Stimulated activated CD4-positive, alpha-beta T cell treated with anti-CD3 and anti-CD28 coated beads, Interleukin-15, amount 100 ng/mL, for 24 hours (primary cell): ENCODE measurements around the gene SETBP1.

Experiments used
- DNase-seq: peaks from one replicate; pipeline ENCODE4 v3.0.0-alpha.2; 2020

The SETBP1 gene

DNA sequence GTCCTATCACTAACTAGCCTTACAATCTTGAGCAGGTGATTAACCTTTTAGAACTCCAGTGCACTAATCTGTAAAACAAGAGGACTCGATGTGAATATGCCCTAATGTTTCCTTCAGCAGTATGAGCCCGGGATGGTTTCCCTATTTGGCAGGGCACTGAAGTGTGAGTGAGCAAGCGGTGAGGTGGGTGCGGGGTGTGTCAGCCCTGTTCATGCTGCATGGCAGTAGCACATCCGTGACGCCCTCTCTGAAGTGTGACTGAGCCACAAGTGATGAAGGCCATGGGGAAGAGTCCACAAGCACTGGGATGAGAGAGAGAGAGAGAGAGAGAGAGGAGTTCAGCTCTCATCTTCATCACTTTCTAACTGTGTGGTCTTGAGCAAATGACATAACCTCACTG is 168.7 kb downstream of the SETBP1 start:
- DNase-seq = no peak

DNA sequence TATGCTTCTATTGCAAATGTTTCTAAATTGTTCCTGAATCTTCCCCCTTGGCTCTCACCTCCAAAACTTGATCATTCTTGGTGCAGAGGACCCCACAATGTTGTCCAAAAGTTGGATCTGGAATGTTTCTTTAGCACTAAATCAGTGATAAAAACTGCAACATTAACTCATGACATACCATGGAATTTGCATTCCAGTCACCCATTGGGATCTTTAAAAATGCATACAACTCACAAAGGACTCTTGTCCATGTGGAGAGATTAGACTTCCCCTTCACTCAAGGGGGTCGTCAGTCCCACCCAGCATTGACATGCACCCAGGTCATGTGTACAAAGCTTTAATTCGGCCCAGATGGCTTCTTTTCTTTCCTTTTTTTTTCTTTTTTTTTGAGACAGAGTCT is 169.3 kb downstream of the SETBP1 start:
- DNase-seq = no peak

DNA sequence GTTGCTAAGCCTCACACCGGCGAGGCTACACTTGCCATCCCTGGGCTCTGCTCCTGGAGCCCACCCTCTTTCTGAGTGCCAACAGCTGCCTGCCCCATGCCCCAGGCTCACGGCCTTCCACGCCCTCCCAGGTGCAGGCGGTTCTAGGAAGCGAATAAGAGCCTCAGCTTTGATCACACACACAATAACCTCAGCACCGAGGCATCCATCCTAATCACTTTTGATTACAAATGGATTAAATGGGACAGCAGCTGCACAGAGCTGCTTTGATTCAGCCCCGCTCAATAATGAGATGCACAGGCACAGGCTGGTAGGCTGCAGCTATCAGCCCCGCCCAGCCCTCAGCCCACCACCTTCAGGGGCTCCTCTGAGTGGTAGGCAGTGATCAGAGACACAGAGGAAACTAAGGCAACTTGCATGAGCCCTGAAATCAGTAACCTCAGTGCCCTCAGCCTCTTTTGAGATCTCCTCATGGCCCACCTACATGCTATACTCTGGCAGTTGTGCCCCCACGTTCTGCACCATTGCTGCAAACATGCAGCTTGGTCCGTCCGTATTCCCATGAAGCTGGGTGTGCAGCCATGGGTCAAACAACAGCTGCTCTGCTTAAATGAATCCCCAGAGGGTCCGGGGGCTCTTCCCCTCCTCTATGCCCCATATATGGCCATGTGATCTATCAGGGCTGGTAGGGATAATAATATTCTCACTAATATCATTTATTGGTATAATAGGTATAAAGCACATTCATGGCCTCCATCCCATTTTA is 171.4 kb downstream of the SETBP1 start:
- DNase-seq = no peak

DNA sequence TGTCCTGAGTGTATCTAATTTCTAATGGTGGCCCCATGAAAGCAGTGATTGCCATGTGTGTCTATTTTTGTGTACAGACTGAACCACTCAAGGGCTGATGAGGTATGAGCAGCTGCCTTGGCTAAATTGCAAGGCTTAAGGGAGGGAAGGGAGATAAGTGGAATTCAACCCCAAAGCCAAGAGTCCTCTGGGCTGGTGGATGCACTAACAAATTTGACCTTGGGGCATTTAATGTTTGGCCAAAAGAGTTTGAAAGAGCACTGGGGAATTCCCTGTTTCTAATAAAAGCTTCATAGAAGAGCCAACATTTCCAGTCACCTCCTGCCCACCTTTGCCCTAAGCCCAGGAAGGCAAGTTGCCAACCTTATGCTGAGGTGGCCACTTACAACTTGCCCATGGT is 172.1 kb downstream of the SETBP1 start:
- DNase-seq = no peak

DNA sequence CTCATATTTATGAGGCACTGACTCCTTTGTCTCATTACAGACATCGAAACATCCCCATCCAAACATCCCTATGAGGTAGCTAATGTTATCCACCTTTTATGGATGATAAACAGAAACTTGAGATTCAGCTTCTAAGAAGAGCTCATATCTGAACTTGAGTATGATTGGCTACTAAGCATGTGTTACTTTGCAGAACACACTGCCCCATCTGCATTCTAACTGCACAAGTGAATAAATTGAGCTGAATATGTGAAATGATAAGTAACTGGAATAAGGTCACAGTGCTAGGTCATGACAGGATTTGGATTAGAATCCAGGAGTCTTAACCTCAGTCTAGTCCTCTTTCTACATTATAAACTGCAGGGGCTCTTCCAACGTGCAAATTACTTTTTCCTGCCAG is 172.7 kb downstream of the SETBP1 start:
- DNase-seq = no peak

DNA sequence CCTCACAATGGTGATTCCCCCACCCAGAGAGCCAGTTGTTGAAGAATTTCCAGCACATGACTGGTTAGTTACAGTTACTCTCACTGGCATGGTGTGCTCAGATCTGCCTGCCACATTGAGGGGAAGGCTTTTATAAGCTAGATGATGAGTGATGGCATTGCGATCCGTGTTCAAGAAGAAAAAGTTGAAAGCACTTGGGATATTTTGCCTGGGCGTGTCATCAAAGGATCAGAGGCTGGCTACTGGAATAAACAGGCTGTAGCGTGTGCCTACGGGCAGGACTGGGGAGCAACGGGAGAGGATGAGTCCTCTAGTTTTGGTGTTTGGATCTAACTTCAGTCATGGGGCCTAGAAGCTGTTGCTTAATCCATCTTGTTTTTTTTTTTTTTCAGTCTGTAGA is 175.0 kb downstream of the SETBP1 start:
- no peak for DNase-seq

DNA sequence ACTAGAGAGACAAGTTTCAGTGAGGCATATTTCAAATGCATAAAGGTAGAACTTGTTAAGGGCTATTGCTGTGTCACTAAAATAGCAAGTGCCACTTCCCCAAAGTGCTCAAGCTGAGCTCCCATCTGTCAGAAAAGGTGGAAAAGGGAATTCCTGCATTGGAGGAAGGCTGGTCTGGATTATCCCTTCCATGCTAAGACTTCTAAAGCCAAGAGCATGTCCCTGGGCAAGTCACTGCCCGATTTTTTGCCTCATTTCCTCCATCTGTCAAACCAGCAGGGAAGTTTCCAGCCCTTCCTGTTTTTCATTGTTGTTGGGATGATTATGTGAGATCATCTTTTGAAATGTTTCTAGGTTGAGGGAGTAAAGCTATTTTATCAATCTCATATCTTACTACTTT is 175.5 kb downstream of the SETBP1 start:
- DNase-seq = no peak

DNA sequence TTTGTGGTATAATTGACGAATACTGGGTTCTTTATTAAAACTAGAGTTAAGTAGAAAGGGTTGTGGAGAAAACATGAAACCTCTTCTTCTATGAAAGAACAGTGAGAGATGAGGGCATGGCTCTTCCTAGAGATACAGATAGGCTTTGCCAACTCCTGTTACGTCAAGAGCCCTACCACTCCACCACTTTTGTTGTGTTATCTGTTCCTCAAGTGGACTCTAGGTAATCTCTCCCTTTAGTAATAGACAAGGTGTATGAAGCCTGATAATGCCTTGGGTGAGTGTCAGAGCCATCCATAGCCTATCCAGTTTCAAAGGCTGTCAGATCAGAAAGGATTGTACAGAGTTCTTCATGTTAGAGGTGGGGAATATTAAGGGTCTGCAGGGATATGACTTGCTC is 176.4 kb downstream of the SETBP1 start:
- no peak for DNase-seq

DNA sequence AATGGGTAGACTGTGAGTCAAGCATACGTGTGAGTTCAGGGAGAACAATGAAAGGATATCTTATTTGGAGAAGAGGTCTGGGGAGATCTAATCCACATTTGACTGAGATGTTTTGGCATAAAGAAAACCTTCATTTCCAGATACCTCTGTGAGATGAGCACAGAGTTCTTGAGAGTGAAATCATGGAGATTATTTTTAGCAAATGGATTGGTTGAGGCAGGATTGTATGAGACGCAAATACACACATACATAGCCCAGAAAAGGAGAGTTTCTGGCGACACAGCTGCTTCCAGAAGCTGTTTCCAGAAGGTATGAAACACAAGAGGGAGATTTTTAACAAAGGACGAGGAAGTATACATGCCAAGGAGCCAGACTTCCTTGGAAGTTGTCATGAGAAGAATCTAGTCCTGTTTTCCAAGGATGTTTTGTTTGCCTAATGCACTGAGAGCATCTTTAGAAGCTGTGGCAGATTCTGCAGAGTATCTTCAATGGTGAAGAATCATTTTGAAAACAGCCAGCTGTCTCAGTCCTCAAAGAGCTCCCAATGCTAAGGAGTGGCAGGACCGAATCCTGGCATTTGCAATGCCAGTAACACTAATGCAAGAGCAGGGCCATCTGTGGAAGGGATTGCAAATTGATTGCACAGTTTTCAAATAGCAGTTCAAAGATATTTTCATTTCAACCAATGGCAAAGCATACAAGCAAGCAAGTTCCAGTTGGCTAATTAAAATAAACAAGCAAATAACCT is 177.2 kb downstream of the SETBP1 start:
- DNase-seq = no peak

DNA sequence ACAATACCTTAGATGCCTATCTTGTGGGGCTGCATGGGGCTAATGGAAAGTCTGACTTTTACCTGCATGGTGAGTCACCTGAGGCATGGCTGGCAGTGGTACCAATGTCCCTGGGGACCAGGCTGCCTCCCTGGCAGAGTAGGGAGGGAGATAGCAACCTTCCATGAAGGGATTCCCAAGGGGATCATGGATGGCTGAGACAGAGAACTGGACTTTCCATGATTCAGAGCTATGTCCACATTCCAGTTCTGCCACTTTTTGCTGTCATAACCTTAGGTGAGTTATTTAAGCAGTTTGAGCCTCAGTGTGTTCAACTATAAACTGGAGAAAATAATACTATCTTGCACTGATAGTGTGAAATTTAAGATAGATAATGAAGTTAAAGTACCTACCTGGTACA is 178.6 kb downstream of the SETBP1 start:
- DNase-seq = no peak

DNA sequence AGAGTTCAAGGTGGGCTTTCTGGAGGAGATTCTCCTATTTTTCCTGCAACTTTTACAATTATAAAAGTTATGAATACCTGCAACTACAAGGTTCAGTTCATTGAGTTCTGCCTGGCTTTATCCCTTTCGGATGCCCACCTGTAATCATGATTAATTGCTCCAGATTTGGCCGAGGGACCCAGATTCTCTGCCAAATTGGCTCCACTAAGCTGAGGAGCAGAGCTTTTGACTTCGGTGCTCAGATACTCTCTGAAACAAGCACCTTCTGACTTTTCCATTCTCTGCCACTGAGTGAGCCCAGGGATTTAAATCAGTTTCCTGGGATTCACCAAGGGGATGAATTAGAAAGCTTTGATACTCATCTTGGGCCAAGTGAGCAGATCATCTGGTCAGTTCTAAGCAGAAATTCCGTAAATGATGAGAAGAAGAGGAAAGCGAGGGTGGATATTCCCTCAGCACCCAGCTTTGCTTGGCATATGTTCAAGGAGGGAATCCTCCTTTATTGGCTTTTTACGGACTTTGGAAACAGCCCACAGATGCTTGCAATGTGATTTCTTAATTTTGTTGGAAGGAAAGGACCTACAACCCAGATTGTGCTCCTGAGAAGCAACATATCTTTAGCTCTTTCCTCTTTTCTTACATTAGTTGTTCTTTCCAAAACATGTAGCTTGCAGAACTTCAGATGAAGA is 179.2 kb downstream of the SETBP1 start:
- no peak for DNase-seq

DNA sequence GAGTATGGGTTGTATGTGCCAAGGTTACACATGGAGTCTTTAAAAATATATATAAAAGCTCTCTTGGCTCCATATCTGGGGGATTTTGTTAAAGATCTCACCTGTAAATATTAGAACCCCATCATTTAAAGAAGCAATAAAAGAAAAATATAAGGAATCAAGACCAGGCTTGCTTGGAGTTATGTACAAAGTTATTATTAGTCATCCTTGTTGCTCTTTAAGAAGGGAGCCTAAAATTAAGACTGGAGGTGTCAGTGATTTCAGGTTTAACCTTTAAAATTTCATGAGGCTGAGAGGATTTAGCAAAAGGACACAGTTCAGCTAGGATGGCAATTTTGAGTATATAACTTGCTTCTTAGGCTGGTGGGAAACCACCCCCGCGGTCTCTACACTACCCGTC is 181.4 kb downstream of the SETBP1 start:
- DNase-seq = no peak

DNA sequence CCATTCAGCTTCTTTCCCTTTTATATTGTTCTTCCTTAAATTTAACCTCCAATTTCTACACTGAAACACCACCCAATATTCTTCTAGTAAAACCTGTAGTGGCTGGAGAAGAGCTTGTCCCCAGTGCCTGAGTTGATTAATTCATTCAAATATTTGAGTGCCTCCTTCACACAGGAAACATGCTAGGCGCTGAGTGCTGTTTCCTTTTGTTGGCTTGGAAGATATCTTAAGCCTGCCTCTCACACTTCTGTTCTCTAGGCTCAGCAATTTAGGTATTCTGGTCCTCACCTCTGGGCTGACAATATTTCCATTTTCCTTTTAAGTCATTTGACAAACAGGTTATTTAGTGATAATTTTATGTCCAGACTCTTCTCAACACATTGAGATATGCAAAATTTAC is 185.4 kb downstream of the SETBP1 start:
- DNase-seq = no peak

DNA sequence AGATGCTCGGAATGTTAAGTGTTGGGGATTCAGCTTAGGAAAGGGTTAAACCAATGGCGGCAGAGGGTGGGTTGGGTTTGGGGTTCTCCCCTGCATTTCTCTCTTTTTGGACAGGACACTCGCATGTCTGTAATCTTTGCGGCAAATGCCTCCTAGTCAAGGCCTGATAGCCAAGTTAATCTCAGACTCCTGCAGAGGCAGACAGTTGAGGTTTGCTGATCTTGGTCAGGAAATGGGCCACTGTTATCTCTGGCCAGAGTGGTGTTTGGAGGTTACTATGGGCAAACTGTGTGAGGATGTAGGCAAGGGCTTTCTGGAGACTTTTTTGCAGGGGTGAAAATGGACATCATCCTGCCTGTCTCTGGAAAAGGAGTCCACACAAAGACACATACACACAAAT is 188.8 kb downstream of the SETBP1 start:
- DNase-seq = no peak

DNA sequence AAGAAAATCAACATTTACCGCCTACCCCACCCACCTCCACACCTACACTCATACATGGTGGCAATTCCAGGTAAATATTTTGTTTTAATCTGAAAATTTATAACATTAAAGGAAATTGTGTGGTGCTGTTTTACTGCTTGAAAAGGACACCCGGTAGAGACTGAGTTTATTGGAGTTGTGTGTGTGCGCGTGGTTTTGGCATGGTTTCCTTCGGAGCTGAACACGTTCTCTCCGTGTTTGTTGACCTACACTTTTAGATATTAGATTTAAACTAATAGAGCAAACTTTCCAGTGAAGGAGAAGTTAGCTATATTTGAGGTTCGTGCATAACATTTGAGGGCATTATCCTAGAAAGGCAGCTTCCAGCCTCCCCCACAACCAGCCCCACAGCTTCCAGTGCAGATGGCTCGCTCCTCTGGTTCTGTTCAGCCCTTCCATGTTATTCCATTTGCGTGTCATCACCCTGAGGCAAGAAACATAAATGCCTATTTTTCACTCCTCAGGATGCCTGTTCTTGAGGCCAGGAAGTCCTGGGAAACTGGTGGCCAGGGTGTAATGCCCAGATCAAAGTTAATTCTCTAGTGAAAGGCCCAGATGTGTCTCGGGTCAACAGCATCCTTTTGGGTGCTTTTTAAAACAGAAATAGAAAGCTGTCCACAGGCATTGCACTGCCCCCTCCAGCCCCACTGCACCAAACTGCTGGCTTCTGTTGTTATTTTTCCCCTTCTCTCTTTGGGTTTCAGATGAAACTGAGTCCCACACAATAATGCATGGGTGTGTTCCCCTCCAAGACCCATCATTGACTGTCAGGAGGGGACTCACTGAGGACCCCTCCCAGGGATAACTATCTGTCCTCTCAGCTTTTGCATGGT is 190.2 kb downstream of the SETBP1 start:
- DNase-seq = no peak

DNA sequence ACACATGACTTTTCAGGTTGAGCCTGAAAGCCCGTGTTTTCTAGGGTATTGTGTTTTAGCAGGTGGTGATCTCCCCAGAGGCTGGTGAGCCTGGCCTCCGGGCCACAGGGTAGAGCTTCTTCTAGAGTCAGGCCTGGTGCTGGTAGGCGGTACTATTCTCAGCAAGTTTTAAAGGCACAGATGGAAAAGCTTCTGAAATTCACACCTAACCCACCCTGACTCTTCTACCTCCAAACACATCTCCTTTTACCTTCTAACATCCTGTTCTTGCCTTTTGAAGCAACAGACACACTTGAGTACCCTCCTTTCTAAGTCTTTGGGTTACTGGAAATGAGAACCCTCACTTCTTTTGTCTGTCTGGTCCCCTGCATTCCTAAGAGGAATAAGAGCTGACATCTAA is 191.1 kb downstream of the SETBP1 start:
- DNase-seq = no peak

DNA sequence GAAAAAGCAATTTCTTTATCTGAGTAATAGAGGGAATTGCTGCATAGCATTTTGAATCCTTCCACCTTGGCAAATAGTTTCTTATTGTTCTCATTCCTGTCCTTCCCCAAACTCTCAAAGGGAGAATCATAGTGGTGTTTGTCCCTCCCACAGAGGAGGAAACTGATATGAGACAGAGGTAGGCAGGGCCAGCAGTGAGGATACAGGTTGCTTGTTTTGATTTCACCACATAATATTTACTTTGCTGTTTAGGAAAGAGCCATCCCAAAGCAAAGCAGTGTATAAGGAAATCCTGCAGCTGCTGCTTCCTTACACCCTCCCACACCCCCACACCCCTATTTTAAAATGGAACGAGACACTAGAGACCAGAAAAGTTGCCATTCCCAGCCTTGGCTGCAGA is 195.3 kb downstream of the SETBP1 start:
- no peak for DNase-seq

DNA sequence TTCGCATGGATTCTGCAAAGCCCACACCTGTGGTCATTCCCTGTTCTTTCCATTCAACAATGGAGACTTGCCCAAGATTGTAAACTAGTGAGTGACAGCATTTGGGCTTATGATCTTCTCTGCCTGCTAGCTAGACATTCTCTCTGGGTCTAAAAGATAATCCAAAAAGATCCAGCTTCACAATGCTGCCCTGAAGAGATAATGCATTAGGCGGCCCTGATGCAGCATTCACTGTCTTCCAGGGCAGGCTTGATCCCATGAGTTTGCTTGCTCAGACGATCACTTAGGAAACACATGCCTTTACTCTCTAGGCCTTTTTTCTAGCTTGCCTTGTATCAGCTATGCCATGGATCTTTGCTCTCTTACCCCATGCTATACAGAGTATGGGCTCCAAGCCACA is 196.1 kb downstream of the SETBP1 start:
- DNase-seq = no peak

DNA sequence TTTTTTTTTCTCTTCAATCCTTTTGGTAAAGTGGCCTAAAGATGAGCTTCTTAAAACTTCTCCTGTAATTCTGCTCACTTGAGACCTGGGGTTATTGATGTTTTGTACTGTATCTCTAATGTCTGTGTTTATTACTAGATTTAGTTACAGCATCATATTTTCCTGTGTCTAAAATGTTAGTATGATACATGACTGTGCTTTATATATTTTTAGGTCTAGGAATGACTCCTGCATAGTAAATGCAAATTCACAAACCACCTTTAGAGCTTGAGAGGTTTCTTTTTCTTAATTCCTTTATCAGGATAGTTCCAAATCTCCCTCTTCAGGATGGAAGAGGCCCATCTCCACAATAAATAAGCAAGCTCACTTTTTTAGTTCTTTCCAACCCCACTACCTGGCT is 197.6 kb downstream of the SETBP1 start:
- DNase-seq = no peak

DNA sequence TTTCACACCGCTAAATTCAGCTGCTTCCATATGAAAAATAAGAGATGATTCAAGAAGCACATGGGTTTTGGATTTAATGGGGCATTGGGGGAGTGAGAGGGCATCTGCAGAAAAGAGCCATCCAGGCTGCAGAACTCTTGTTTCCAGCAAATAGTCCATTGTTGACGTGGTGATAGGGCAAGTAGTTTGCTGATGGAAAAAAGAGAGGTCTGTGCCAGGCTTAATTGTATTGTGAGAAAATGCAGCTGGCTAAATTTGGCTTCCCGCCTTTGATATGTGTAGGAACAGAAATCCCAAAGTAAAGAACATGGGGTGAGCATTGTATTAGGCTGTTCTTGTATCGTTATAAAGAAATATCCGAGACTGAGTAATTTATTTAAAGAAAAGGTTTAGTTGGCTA is 199.5 kb downstream of the SETBP1 start:
- DNase-seq = no peak

DNA sequence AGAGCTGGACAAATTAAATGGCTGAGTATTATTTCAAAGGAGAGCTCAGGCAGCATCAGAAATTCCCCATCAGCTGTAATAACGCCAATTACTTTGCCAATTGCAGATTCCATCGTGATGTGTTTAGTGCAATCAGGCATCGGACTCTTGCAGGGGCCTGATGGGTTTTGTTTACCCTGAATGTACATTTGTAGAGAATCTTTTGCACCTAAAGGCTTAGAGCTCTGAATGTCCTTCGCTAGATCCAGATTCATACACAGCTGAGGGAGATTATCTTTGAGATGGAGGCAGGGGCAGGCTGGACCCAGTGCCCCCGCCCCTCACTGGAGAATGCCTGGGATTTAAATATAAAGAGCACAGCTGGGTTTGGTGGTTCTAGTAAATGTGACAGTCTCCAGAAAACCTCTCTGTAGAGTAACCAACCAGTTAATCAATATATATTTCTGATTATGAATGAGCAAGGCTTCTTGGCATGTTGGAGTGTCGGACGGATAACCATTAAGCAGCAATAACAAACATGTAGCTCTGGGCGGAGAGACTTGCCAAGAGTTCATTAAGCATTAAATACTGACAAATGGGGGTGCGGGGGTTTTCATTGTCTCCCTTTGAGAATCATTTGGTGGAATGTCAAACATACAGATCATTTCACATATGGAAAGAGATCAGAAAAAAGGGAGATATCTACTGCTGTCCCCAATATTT is 200.9 kb downstream of the SETBP1 start:
- DNase-seq = no peak

DNA sequence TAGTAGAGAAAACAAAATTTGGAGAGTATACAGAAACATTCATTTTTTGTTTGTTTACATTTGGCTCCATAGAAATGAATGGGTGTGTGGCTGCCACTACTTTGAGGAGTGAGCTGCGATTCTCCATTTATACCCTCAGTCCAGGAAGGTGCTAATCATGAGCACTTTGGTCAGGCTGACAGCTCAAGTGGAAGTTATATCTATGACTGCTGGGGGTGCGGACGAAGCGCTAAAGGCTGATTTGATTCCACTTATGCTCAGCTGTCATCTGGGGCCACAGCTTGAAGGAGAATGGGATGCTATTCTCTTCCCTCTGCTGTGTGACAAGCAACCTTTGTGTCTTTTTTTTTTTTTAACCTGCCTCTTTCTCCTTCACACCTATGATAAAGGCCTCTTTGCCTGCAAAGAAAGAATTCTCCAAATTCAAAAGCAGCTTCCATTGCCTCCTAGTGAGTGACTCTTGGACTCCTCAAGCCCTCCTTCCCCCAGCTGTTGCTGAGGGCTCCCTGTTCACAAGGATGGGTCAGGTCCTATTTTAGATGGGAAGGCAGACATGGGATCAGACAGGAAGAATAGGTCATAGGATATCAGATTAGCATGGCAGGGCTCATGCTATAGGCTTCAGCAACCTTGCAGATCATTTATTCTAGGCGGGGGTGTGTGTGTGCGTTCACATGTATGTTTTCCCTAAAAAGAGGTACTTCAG is 201.6 kb downstream of the SETBP1 start:
- no peak for DNase-seq
